Astrocyte (in vitro differentiated cells and primary cell): Measurements from ENCODE around the gene SERPINI2.

ENCODE experiments used
- CTCF ChIP-seq: IDR thresholded peaks from 2 replicates; pipeline ENCODE4 v1.5.1; 2011; ENCODE audit warnings: low read depth, mild to moderate bottlenecking, inconsistent platforms, low read length, moderate library complexity; ENCODE audit not compliant: insufficient read depth
- EZH2 ChIP-seq: IDR thresholded peaks from 2 replicates; pipeline ENCODE4 v1.6.1; 2012; ENCODE audit warnings: mild to moderate bottlenecking, low read length, inconsistent platforms; ENCODE audit not compliant: insufficient read depth

- TF ChIP-seq CTCF (no peak), EZH2 (no peak)
These were observed 36.3 kb downstream of the SERPINI2 start for GRCh38 chr3:167437428-167438139.
